H9 (cell line): ENCODE results near the gene TJP3. TPM values are rescaled to one million over a fixed set of nuclear protein-coding genes. Genes with fewer than 3 reads are reported as not detected.

ENCODE experiments used
- DNase-seq: peaks from one replicate; pipeline ENCODE4 v3.0.0-alpha.2; 2017
- H2AFZ ChIP-seq: one replicate; pipeline ENCODE4 v1.6.1; 2013; ENCODE audit warnings: mild to moderate bottlenecking, low read length, control low read depth, moderate library complexity
- H2AK5ac ChIP-seq: 2 replicates; pipeline ENCODE4 v1.6.1; 2013; ENCODE audit warnings: low read length, control low read depth, mixed read lengths; ENCODE audit not compliant: insufficient read length
- H2BK120ac ChIP-seq: one replicate; pipeline ENCODE4 v1.6.1; 2013; ENCODE audit warnings: low read depth, mild to moderate bottlenecking, low read length, control low read depth, inconsistent platforms; ENCODE audit not compliant: poor library complexity, severe bottlenecking
- H2BK12ac ChIP-seq: 2 replicates; pipeline ENCODE4 v1.6.1; 2013; ENCODE audit warnings: low read length, control low read depth, mixed read lengths, low read depth; ENCODE audit not compliant: insufficient read length
- H2BK15ac ChIP-seq: 2 replicates; pipeline ENCODE4 v1.6.1; 2013; ENCODE audit warnings: low read depth, low read length, control low read depth
- H2BK20ac ChIP-seq: one replicate; pipeline ENCODE4 v1.6.1; 2013; ENCODE audit warnings: low read depth, mild to moderate bottlenecking, low read length, control low read depth, inconsistent platforms; ENCODE audit not compliant: poor library complexity, severe bottlenecking
- H2BK5ac ChIP-seq: 2 replicates; pipeline ENCODE4 v1.6.1; 2013; ENCODE audit warnings: low read length, control low read depth, mixed read lengths; ENCODE audit not compliant: insufficient read length
- H3K14ac ChIP-seq: 2 replicates; pipeline ENCODE4 v1.6.1; 2013; ENCODE audit warnings: low read length, control low read depth; ENCODE audit not compliant: insufficient read depth
- H3K18ac ChIP-seq: 2 replicates; pipeline ENCODE4 v1.6.1; 2013; ENCODE audit warnings: low read depth, mild to moderate bottlenecking, mixed read lengths, low read length, control low read depth; ENCODE audit not compliant: insufficient read length
- H3K23ac ChIP-seq: 2 replicates; pipeline ENCODE4 v1.6.1; 2013; ENCODE audit warnings: low read length, control low read depth, mixed read lengths, low read depth; ENCODE audit not compliant: insufficient read length
- H3K23me2 ChIP-seq: 2 replicates; pipeline ENCODE4 v1.6.1; 2013; ENCODE audit warnings: low read depth, mild to moderate bottlenecking, mixed read lengths, low read length, control low read depth; ENCODE audit not compliant: insufficient read length, poor library complexity, severe bottlenecking
- H3K27ac ChIP-seq: 2 replicates; pipeline ENCODE4 v1.5.1; 2013; ENCODE audit warnings: low read length, control low read depth, mixed read lengths, low read depth; ENCODE audit not compliant: insufficient read length
- H3K27me3 ChIP-seq: 2 replicates; pipeline ENCODE4 v1.6.1; 2013; ENCODE audit warnings: low read length, control low read depth, inconsistent platforms; ENCODE audit not compliant: insufficient read depth
- H3K4ac ChIP-seq: 2 replicates; pipeline ENCODE4 v1.6.1; 2013; ENCODE audit warnings: low read depth, mild to moderate bottlenecking, control low read depth, inconsistent platforms, low read length, moderate library complexity
- H3K4me1 ChIP-seq: 2 replicates; pipeline ENCODE4 v1.6.1; 2013; ENCODE audit warnings: low read length, control low read depth, inconsistent platforms; ENCODE audit not compliant: insufficient read depth
- H3K4me2 ChIP-seq: 2 replicates; pipeline ENCODE4 v1.6.1; 2013; ENCODE audit warnings: low read length, control low read depth, mixed read lengths; ENCODE audit not compliant: insufficient read length, insufficient read depth
- H3K56ac ChIP-seq: 2 replicates; pipeline ENCODE4 v1.6.1; 2013; ENCODE audit warnings: low read depth, mild to moderate bottlenecking, mixed read lengths, low read length, control low read depth; ENCODE audit not compliant: insufficient read length
- H3K79me1 ChIP-seq: 2 replicates; pipeline ENCODE4 v1.6.1; 2013; ENCODE audit warnings: low read depth, mild to moderate bottlenecking, moderate library complexity, low read length, control low read depth, inconsistent platforms; ENCODE audit not compliant: insufficient read depth, poor library complexity, severe bottlenecking
- H3K79me2 ChIP-seq: 2 replicates; pipeline ENCODE4 v1.6.1; 2013; ENCODE audit warnings: low read length, control low read depth, inconsistent platforms; ENCODE audit not compliant: insufficient read depth
- H3K9ac ChIP-seq: 2 replicates; pipeline ENCODE4 v1.6.1; 2013; ENCODE audit warnings: low read length, control low read depth, mixed read lengths; ENCODE audit not compliant: insufficient read length; ENCODE audit errors: extremely low read depth
- H3K9me3 ChIP-seq: one replicate; pipeline ENCODE4 v1.6.1; 2013; ENCODE audit warnings: low read depth, low read length, inconsistent platforms; ENCODE audit not compliant: control insufficient read depth
- H3T11ph ChIP-seq: one replicate; pipeline ENCODE4 v1.6.1; 2013; ENCODE audit warnings: mild to moderate bottlenecking, low read length, control low read depth, inconsistent platforms
- H4K20me1 ChIP-seq: one replicate; pipeline ENCODE4 v1.6.1; 2013; ENCODE audit not compliant: control insufficient read depth, insufficient read length, insufficient read depth
- H4K5ac ChIP-seq: 2 replicates; pipeline ENCODE4 v1.6.1; 2013; ENCODE audit warnings: low read depth, mild to moderate bottlenecking, mixed read lengths, low read length, control low read depth; ENCODE audit not compliant: insufficient read length
- H4K8ac ChIP-seq: replicated peaks from 2 replicates; pipeline ENCODE4 v1.6.1; 2013; ENCODE audit warnings: low read length, control low read depth, mixed read lengths, low read depth; ENCODE audit not compliant: insufficient read length
- H4K91ac ChIP-seq: 2 replicates; pipeline ENCODE4 v1.6.1; 2013; ENCODE audit warnings: low read depth, mild to moderate bottlenecking, moderate library complexity, mixed read lengths, low read length, control low read depth; ENCODE audit not compliant: insufficient read length
- H3K27ac Mint-ChIP-seq, 3 experiments: 2 replicates in 2 of 3; 3 replicates in 1 of 3; pipeline ENCODE4 v1.8.0; 2020 to 2021; ENCODE audit warnings: mixed read lengths in 3 of 3, mild to moderate bottlenecking in 1 of 3, moderate library complexity in 1 of 3
- H3K27me3 Mint-ChIP-seq: 2 replicates; pipeline ENCODE4 v1.8.0; 2021; ENCODE audit warnings: low read depth, mild to moderate bottlenecking, moderate library complexity, mixed read lengths
- H3K36me3 Mint-ChIP-seq, 3 experiments: 2 replicates in 2 of 3; 3 replicates in 1 of 3; pipeline ENCODE4 v1.8.0; 2020 to 2021; ENCODE audit warnings: low read depth in 3 of 3, mixed read lengths in 3 of 3; ENCODE audit not compliant: insufficient read depth in 1 of 3
- H3K4me1 Mint-ChIP-seq, 2 experiments: 2 replicates each; pipeline ENCODE4 v1.8.0; 2020; ENCODE audit warnings: mixed read lengths in 2 of 2
- H3K4me3 Mint-ChIP-seq, 2 experiments: 2 replicates in 1 of 2; 3 replicates in 1 of 2; pipeline ENCODE4 v1.8.0; 2020 to 2021; ENCODE audit warnings: mild to moderate bottlenecking in 2 of 2, mixed read lengths in 2 of 2, moderate library complexity in 1 of 2
- H3K9me3 Mint-ChIP-seq, 2 experiments: 2 replicates in 1 of 2; 3 replicates in 1 of 2; pipeline ENCODE4 v1.8.0; 2020; ENCODE audit warnings: mild to moderate bottlenecking in 2 of 2, mixed read lengths in 2 of 2, moderate library complexity in 1 of 2
- CTCF ChIP-seq: fragments of 200-600 bp; sonication (generic); conservative IDR thresholded peaks from 3 replicates; pipeline ENCODE4 v1.8.0; 2021; ENCODE audit warnings: antibody characterized with exemption, mild to moderate bottlenecking
- WGBS: extraction: QIAGEN DNeasy Blood & Tissue Kit; methylation state at CpG from one replicate; pipeline ENCODE4 v1.1.7; 2013; ENCODE audit warnings: missing lambda C conversion rate, low lambda C conversion rate, mixed read lengths; ENCODE audit not compliant: insufficient read length; ENCODE audit errors: extremely low coverage; 5-methylcytosine and 5-hydroxymethylcytosine counted together
- total RNA-seq: library from RNA; stranded (reverse); gene quantifications from 2 replicates; pipeline ENCODE4 v1.2.1, GENCODE V29; 2021

TJP3 gene
- total RNA-seq, 1 experiment from 2014 or later, result 27.3 TPM

DNA sequence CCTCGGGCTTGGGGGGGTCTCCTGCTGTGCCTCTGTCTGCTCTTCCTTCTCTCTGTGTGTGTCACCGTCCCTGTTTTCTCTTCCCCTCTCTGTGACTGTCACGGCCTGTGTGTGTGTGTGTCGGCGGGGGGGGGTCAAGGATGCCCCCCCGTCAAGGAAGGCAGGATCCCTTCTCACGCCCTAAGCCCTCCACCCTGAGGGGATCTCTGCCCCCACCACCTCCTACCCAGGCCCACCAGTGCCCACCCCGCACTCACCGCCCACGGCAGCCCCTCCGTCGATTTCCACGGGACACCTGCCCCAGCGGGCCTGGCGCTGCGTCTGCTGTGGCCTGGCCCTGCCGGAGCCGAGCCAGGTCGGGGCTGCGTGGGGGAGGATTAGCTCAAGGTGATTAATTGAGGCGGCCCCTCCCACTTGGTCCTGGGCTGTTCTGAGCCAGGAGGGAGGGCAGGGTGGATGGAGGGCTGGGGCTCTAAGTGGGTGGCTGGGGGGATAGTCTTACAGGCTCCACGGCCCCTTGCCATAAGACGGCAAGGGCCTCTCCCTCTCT, 63.8 kb downstream of the TJP3 start, which contains the start of gene RAX2:
Gene RAX2, minus strand, starts transcription at position 323 of the 550 bp plus-strand sequence. CDS start 486 bp downstream, outside the sequence.
- Histone ChIP-seq H3K79me1 (no peaks in the 10 kb centered on the region), H3K27me3 (no peaks in the 10 kb centered on the region), H4K20me1 (no peaks in the 10 kb centered on the region), H3K23ac (no peak within 1 kb of the TSS), H3K79me2 (no peaks in the 10 kb centered on the region), H3K18ac (no peak within 1 kb of the TSS), H3K4ac (no peak within 1 kb of the TSS), H3K4me2 (no peak within 1 kb of the TSS), H4K8ac (no peak within 1 kb of the TSS), H2BK15ac (no peak within 1 kb of the TSS), H4K5ac (no peak within 1 kb of the TSS), H4K91ac (no peak within 1 kb of the TSS), H2AFZ (no peak within 1 kb of the TSS), H2BK12ac (no peak within 1 kb of the TSS), H3K9me3 (no peaks in the 10 kb centered on the region), H3K56ac (no peak within 1 kb of the TSS), H3K9ac (no peak within 1 kb of the TSS), H2BK120ac (no peak within 1 kb of the TSS), H3T11ph (no peak within 1 kb of the TSS), H2BK20ac (no peak within 1 kb of the TSS), H3K27ac (no peak within 1 kb of the TSS), H3K23me2 (no peaks in the 10 kb centered on the region), H2AK5ac (no peak within 1 kb of the TSS), H3K14ac (no peak within 1 kb of the TSS; the same call in 1 of the 2 replicates), H2BK5ac (no peak within 1 kb of the TSS), H3K4me1 (no peaks in the 10 kb centered on the region)
- DNase-seq, result no peak
- Mint-ChIP-seq H3K9me3 (no peaks in the 10 kb centered on the region), H3K4me3 (peak within 1 kb of the TSS in 1 of 2 experiments; percentile 3; a peak in 2 of 5 replicates), H3K4me1 (peaks cover 7 to 18% of the 10 kb centered on the region in 2 experiments), H3K27me3 (no peaks in the 10 kb centered on the region), H3K27ac (peak within 1 kb of the TSS; percentile 7 to 87 (median 50); a peak in 5 of 7 replicates), H3K36me3 (peaks cover 2 to 7% (median 5%) of the 10 kb centered on the region in 3 experiments; a peak in 5 of 7 replicates)
- WGBS, result no CpG with 5 or more reads among the region's 23 CpGs
- no peak for TF ChIP-seq CTCF
